Measurements from ENCODE around the gene ZBTB4. TPM values are rescaled to one million over a fixed set of nuclear protein-coding genes. Genes with fewer than 3 reads are reported as not detected.

Gene ZBTB4
- total RNA-seq, 1 experiment from 2014 or later: 17.1 TPM

DNA sequence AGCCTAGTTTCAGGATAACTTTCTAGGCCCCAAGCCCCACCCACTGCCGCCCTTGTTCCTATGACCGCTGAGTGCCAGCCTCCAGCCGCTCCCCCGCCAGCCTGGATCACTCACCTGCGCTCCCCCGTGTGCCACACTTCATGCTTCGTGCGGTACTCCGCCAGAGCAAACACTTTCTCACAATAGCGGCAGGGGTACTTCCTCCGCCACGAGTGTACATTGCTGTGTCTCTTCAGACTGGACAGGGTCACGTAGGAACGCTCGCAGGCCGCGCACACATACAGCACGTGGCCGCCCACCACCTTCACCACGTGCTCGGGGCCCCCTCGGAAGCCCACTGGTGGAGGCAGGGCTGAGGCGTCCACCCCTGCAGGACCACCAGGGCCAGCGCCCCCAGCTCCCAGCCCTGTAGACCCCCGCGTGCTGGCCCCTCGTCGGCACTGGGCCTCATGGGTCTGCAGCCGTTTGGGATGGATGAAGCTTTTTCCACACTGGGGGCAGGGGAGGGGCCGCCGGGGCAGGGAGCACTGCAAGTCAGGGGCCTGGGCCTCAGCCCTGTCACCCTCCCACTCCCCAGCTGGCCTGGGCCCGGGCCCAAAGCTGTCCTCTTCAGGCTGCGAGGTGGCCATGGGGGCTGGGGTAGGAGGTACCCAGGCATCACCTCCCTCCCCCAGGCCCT is 13.7 kb downstream of the ZBTB4 start:
- intact Hi-C loops (cut with micrococcal nuclease): no loop called here
- no TSS peak for BruUV-seq (replicated peaks)
- Histone ChIP-seq H3K9me3 (ENCODE audit: control insufficient read depth in 1 of 2, insufficient read depth in 1 of 2, low read depth in 1 of 2, low read length in 2 of 2) (no peaks in the 10 kb centered on the region), H3K4me2 (ENCODE audit: low read length) (no peak overlapping the region), H3K9me2 (ENCODE audit: insufficient read depth) (no peaks in the 10 kb centered on the region), H3K27ac (ENCODE audit: low read depth, low read length) (no peak overlapping the region), H3K27me3 (ENCODE audit: insufficient read depth, low read length) (no peaks in the 10 kb centered on the region), H3K79me2 (ENCODE audit: insufficient read depth, low read length) (no peaks in the 10 kb centered on the region), H3K9ac (ENCODE audit: low read length) (no peak overlapping the region), H4K20me1 (ENCODE audit: insufficient read depth) (no peaks in the 10 kb centered on the region), H3K4me3 (replicated peaks in 1 of 2; ENCODE audit: low read depth in 1 of 2, low read length in 2 of 2) (no peak overlapping the region), H3K4me1 (ENCODE audit: control insufficient read depth in 1 of 2, insufficient read depth in 2 of 2, low read length in 2 of 2) (peaks cover 0 to 5% of the 10 kb centered on the region in 2 experiments; a peak in 1 of 4 replicates), H3K36me3 (ENCODE audit: control insufficient read depth in 1 of 2, insufficient read depth in 2 of 2, low read length in 2 of 2) (no peaks in the 10 kb centered on the region; a peak in 2 of 4 replicates), H2AFZ (ENCODE audit: low read depth, low read length, poor library complexity, severe bottlenecking) (no peak overlapping the region)
- ChIA-PET POLR2A (interaction anchor here (1.0 kb wide), 1 partner anchor 62 kb away, joined by 3 read pairs; the partner anchor contains the start of gene TMEM256), RAD21 (ENCODE audit: low non-redundant PET in 1 of 2, low total read pairs in 2 of 2, uncharacterized antibody in 2 of 2, unreplicated experiment in 2 of 2) (no interaction called here), CTCF (no interaction called here)
- no peak for DNase-seq (ENCODE audit: low read depth, low spot score)
- ATAC-seq: no peak
- TF ChIP-seq TCF7L2 (IDR thresholded peaks at IDR 0.05; ENCODE audit: borderline replicate concordance, extremely low read depth, insufficient read depth, insufficient read length) (no peak), RAD21 (IDR thresholded peaks at IDR 0.05; ENCODE audit: low read depth) (no peak), CEBPB (IDR thresholded peaks at IDR 0.05; ENCODE audit: low read depth) (no peak), YY1 (IDR thresholded peaks at IDR 0.05; ENCODE audit: extremely low read depth, insufficient replicate concordance, low read depth, low read length) (no peak), ATF3 (IDR thresholded peaks at IDR 0.05) (no peak), ZFX (IDR thresholded peaks at IDR 0.05) (no peak), SRF (IDR thresholded peaks at IDR 0.05; ENCODE audit: low read depth) (no peak), EZH2phosphoT487 (IDR thresholded peaks at IDR 0.05; ENCODE audit: borderline replicate concordance) (no peak)
- TF ChIP-seq, protein P1, sequence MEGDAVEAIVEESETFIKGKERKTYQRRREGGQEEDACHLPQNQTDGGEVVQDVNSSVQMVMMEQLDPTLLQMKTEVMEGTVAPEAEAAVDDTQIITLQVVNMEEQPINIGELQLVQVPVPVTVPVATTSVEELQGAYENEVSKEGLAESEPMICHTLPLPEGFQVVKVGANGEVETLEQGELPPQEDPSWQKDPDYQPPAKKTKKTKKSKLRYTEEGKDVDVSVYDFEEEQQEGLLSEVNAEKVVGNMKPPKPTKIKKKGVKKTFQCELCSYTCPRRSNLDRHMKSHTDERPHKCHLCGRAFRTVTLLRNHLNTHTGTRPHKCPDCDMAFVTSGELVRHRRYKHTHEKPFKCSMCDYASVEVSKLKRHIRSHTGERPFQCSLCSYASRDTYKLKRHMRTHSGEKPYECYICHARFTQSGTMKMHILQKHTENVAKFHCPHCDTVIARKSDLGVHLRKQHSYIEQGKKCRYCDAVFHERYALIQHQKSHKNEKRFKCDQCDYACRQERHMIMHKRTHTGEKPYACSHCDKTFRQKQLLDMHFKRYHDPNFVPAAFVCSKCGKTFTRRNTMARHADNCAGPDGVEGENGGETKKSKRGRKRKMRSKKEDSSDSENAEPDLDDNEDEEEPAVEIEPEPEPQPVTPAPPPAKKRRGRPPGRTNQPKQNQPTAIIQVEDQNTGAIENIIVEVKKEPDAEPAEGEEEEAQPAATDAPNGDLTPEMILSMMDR (IDR thresholded peaks at IDR 0.05 in 2 of 3, conservative IDR thresholded peaks at IDR 0.05 in 1 of 3; ENCODE audit: borderline replicate concordance in 1 of 3, insufficient read depth in 1 of 3, low read depth in 2 of 3, low read length in 2 of 3): no peak

Measured in HCT116 (cell line).